Activated T-cell treated with anti-CD3 and anti-CD28 coated beads, Interleukin-2, amount 50 U/mL, for 72 hours (primary cell): ENCODE data around the gene KBTBD3. TPM values are rescaled to one million over a fixed set of nuclear protein-coding genes. Genes with fewer than 3 reads are reported as not detected.
"Not testable (repeated sequence)": the region's sequence is repeated elsewhere in the genome, so short reads cannot be mapped to it uniquely, and the experiment has no call there.

Experiments used
- ATAC-seq, 2 donors: fragments of 150-1000 bp; cut with Tn5 transposase; replicated peaks in 1 of 2; 2 replicates each; pipeline ENCODE4 v1.10.0; 2021; ENCODE audit warnings: moderate library complexity in 2 of 2, mild to moderate bottlenecking in 1 of 2
- DNase-seq, 2 donors: peaks; one replicate each; pipeline ENCODE4 v3.0.0; 2021 to 2022; ENCODE audit warnings: mixed read lengths in 1 of 2
- H3K27ac Mint-ChIP-seq: one replicate; pipeline ENCODE4 v1.8.0; 2022; ENCODE audit warnings: mild to moderate bottlenecking, moderate library complexity, mixed read lengths
- H3K27me3 Mint-ChIP-seq: one replicate; pipeline ENCODE4 v1.8.0; 2022; ENCODE audit warnings: low read depth, mixed read lengths
- H3K36me3 Mint-ChIP-seq, 2 donors: one replicate each; pipeline ENCODE4 v1.8.0; 2022; ENCODE audit warnings: mixed read lengths in 2 of 2, mild to moderate bottlenecking in 1 of 2; ENCODE audit not compliant: insufficient read depth in 2 of 2
- H3K4me1 Mint-ChIP-seq: one replicate; pipeline ENCODE4 v1.8.0; 2022; ENCODE audit warnings: low read depth, mixed read lengths
- H3K4me3 Mint-ChIP-seq, 2 donors: one replicate each; pipeline ENCODE4 v1.8.0; 2022; ENCODE audit warnings: mild to moderate bottlenecking in 2 of 2, mixed read lengths in 2 of 2, moderate library complexity in 2 of 2
- H3K9me3 Mint-ChIP-seq, 2 donors: one replicate each; pipeline ENCODE4 v1.8.0; 2022; ENCODE audit warnings: mixed read lengths in 2 of 2
- total RNA-seq, 2 donors: library from RNA; stranded (reverse); gene quantifications; one replicate each; pipeline ENCODE4 v1.2.3, GENCODE V29; 2022

The KBTBD3 gene
- total RNA-seq, 2 donors from 2014 or later: 13.4 to 16.8 TPM

DNA sequence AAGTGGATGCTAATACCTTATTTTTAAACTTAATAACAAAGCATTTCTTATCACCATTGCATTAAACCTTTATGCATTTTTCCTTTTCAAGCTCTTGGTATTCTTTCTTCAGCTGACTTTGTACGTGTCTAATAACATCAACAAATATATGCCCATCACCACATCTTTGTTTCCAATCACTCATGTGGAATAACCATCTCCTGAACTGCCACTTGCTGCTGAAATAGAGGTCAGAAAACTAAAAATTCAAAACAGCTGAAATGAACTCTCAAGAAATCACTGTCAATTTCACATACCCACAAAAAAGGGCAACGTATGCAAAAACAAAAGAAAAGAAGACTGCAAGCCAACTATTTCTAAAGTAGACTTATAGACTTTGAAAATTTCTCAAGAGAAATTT, 62.5 kb downstream of the KBTBD3 start:
- Mint-ChIP-seq H3K4me1 (peaks cover 47% of the 10 kb centered on the region), H3K27me3 (no peaks in the 10 kb centered on the region), H3K4me3 (no peak overlapping the region), H3K36me3 (peaks cover 17 to 35% of the 10 kb centered on the region in 2 donors), H3K9me3 (peaks cover 3% of the 10 kb centered on the region in 2 donors), H3K27ac (no peak overlapping the region)
- ATAC-seq (no peak), DNase-seq (no peak)

DNA sequence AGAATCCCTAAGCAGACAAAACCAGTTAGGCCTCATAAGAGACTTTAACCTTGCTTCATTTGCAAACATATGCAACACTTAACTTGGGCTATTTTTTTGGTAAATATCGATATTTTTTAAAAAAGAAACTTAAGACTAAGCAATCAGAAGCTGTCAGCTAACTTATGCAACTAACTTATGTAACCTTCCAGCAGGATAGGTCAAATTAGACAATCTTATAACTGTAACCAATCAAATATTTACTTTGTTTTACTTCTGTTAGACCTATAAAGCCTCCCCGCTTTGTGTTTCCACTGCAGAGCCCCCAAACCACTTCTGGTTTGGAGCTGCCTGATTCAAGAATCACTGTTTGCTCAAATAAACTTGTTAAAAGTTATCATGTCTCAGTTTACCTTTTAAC, 63.1 kb downstream of the KBTBD3 start:
- Mint-ChIP-seq H3K27me3 (no peaks in the 10 kb centered on the region), H3K36me3 (peaks cover 19 to 36% of the 10 kb centered on the region in 2 donors), H3K4me3 (no peak overlapping the region), H3K4me1 (peaks cover 43% of the 10 kb centered on the region), H3K9me3 (peaks cover 3% of the 10 kb centered on the region in 2 donors), H3K27ac (no peak overlapping the region)
- no peak for ATAC-seq
- DNase-seq: no peak

GRCh38 chr11:106012744-106013143, 64.4 kb downstream of the KBTBD3 start:
- ATAC-seq: no peak
- peaks cover 33% of the 10 kb centered on the region for H3K4me1 Mint-ChIP-seq
- peaks cover 2 to 3% of the 10 kb centered on the region in 2 donors for H3K9me3 Mint-ChIP-seq

DNA sequence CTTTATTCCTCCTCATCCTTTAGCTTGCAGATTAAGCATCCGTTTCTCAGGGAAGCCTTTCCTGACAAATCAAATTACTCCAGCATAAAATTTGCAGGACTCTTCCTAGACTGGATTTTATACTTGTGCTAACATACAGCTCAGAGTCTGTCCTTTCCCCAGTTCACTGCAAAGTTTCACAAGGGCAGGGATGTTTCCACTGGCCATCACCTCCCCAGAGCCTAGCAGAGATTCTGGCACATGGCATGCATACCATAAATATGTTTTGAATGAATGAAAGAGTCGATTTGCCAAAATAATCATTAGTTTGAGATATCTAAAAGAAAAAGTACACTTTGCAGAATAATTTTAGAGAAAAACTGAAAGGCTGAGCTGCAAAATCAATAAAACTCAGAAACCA, 65.7 kb downstream of the KBTBD3 start:
- H3K4me3 Mint-ChIP-seq: no peak overlapping the region
- no peak for ATAC-seq
- DNase-seq: no peak
- H3K36me3 Mint-ChIP-seq: peaks cover 27 to 51% of the 10 kb centered on the region in 2 donors
- H3K27ac Mint-ChIP-seq: no peak overlapping the region
- H3K9me3 Mint-ChIP-seq: peaks cover 2 to 3% of the 10 kb centered on the region in 2 donors
- H3K27me3 Mint-ChIP-seq: no peaks in the 10 kb centered on the region
- H3K4me1 Mint-ChIP-seq: peaks cover 29% of the 10 kb centered on the region

More at GRCh38 chr11:106012744-106013143, 64.4 kb downstream of the KBTBD3 start:
- Mint-ChIP-seq H3K27me3 (no peaks in the 10 kb centered on the region), H3K4me3 (no peak overlapping the region), H3K27ac (no peak overlapping the region), H3K36me3 (peaks cover 21 to 41% of the 10 kb centered on the region in 2 donors)
- no peak for DNase-seq

GRCh38 chr11:106003094-106003493, 74.1 kb downstream of the KBTBD3 start:
- H3K27me3 Mint-ChIP-seq, H3K4me1 Mint-ChIP-seq, H3K4me3 Mint-ChIP-seq, H3K27ac Mint-ChIP-seq, ATAC-seq, DNase-seq: not testable (repeated sequence)
- H3K9me3 Mint-ChIP-seq: peaks cover 7 to 12% of the 10 kb centered on the region in 2 donors
- H3K36me3 Mint-ChIP-seq: peaks cover 32 to 48% of the 10 kb centered on the region in 2 donors

DNA sequence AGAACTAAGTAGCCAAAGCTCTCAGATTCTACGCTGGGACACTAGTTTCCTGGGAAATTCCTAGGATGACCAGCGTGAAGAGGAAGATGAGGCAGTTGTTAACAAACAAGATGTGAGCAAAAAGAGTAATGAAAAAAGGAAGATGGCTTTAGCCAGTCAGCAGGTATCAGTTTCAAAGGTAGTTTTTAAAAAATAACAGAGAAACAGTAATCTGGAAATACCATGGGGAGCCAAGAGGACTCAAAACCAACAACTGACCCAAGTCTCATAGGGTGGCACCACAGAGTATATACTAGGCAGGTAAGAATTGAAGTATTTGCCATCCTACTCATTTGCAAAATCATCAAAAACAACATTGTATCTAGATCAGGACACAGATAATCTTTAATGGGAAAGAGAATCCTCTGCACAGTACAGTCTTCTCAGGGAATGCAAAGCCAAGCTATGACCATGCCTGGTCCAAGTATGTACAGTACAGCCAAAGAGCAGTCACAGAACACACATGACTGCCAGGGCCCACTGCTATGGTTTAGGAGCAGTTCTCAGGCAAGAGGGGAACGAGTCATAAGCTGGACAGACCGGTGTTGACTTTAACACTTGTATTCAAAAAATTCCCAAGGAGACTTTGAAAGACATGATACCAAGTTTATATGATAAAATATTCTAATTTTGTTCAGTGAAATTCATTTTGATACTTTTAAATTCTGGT, 75.7 kb downstream of the KBTBD3 start:
- H3K27ac Mint-ChIP-seq: no peak overlapping the region
- H3K9me3 Mint-ChIP-seq: peaks cover 12% of the 10 kb centered on the region in 2 donors
- no peak for DNase-seq
- no peaks in the 10 kb centered on the region for H3K27me3 Mint-ChIP-seq
- peaks cover 8% of the 10 kb centered on the region for H3K4me1 Mint-ChIP-seq
- ATAC-seq: no peak
- peaks cover 24 to 45% of the 10 kb centered on the region in 2 donors for H3K36me3 Mint-ChIP-seq
- H3K4me3 Mint-ChIP-seq: no peak overlapping the region

Other genes with a start within 250 kb of the KBTBD3 start
- gene MSANTD4, start 55.1 kb downstream of the KBTBD3 start, total RNA-seq: 10 to 100 TPM; 13.9 to 15.4 TPM
- 10 to 100 TPM; 28.4 to 34.4 TPM for gene AASDHPPT, start 315 bp upstream of the KBTBD3 start, total RNA-seq